Thyroid gland (tissue), 4 donors: Measurements from ENCODE around the gene ABI1.

Source experiments
- CTCF ChIP-seq, 6 experiments: fragments of 200-600 bp in 3 of 6; fragments of 450-650 bp in 3 of 6; sonication (generic) in 3 of 6; IDR thresholded peaks; one replicate each; pipeline ENCODE4 v1.5.1; 2016 to 2019; ENCODE audit warnings: antibody characterized with exemption in 6 of 6, mild to moderate bottlenecking in 2 of 6, inconsistent platforms in 1 of 6, moderate library complexity in 1 of 6
- POLR2A ChIP-seq, 2 donors: fragments of 450-650 bp; IDR thresholded peaks; one replicate each; pipeline ENCODE4 v1.6.1; 2017; ENCODE audit warnings: antibody characterized with exemption in 2 of 2, mild to moderate bottlenecking in 2 of 2, moderate library complexity in 1 of 2

- no peak for TF ChIP-seq CTCF (IDR thresholded peaks at IDR 0.05)
- TF ChIP-seq POLR2A (IDR thresholded peaks at IDR 0.05), result no peak
These were observed 19.6 kb downstream of the ABI1 start for GRCh38 chr10:26840938-26841732.
